Prostate gland (tissue), 2 donors: Measurements from ENCODE around the gene OR10S1.

Source experiments
- CTCF ChIP-seq, 4 experiments: fragments of 200-600 bp in 2 of 4; fragments of 450-650 bp in 2 of 4; sonication (generic) in 2 of 4; IDR thresholded peaks; 1 replicate in 3 of 4; 2 replicates in 1 of 4; pipeline ENCODE4 v1.5.1; 2016 to 2019; ENCODE audit warnings: antibody characterized with exemption in 4 of 4, mild to moderate bottlenecking in 2 of 4, moderate library complexity in 2 of 4
- POLR2A ChIP-seq: fragments of 450-650 bp; IDR thresholded peaks from one replicate; pipeline ENCODE4 v1.6.1; 2016; ENCODE audit warnings: antibody characterized with exemption, mild to moderate bottlenecking
- POLR2AphosphoS5 ChIP-seq: sonication (generic); formaldehyde crosslinking; IDR thresholded peaks from one replicate; pipeline ENCODE4 v1.6.1; 2017; ENCODE audit warnings: antibody characterized with exemption

GRCh38 chr11:124026498-124026897 lies 48.9 kb upstream of the OR10S1 start, which contains the start of gene OR10G8:
- TF ChIP-seq POLR2A (no peak), CTCF (IDR thresholded peaks at IDR 0.05) (no peak), POLR2AphosphoS5 (no peak)
